ENCODE results near the gene TSHZ2.

- no peak for TF ChIP-seq CTCF (IDR thresholded peaks at IDR 0.05)
- no peak for TF ChIP-seq ZNF423 (CRISPR knock-in tag; IDR thresholded peaks at IDR 0.05)
- no peak for TF ChIP-seq ATF3 (CRISPR knock-in tag; conservative IDR thresholded peaks at IDR 0.05)
- TF ChIP-seq NFE2L1 (CRISPR knock-in tag; IDR thresholded peaks at IDR 0.05) = no peak
- TF ChIP-seq AR (CRISPR knock-in tag; IDR thresholded peaks at IDR 0.05) = no peak
- no peak for TF ChIP-seq SP1 (CRISPR knock-in tag; conservative IDR thresholded peaks at IDR 0.05)
- no peak for TF ChIP-seq ATF1 (CRISPR knock-in tag; IDR thresholded peaks at IDR 0.05)
- no peak for TF ChIP-seq OVOL2 (CRISPR knock-in tag; IDR thresholded peaks at IDR 0.05; ENCODE audit: borderline replicate concordance)
- TF ChIP-seq IRF2 (CRISPR knock-in tag; IDR thresholded peaks at IDR 0.05; ENCODE audit: borderline replicate concordance, low read depth) = no peak
- TF ChIP-seq STAT6 (CRISPR knock-in tag; conservative IDR thresholded peaks at IDR 0.05; ENCODE audit: low read depth) = no peak
Observed at GRCh38 chr20:52965819-52966218, 6.3 kb upstream of the TSHZ2 start.

Measured in WTC11 (cell line).